A375 (cell line): ENCODE data around the gene AQR. TPM values are rescaled to one million over a fixed set of nuclear protein-coding genes. Genes with fewer than 3 reads are reported as not detected.

Experiments
- total RNA-seq: library from RNA; depleted of rRNA; stranded (reverse); fragments of >200 nt; shearing (Covaris generic); gene quantifications from 2 replicates; pipeline ENCODE4 v1.2.3, GENCODE V29; 2014; rRNA removed

Gene AQR
- 19.7 and 23.5 TPM in 2 replicates for total RNA-seq

DNA sequence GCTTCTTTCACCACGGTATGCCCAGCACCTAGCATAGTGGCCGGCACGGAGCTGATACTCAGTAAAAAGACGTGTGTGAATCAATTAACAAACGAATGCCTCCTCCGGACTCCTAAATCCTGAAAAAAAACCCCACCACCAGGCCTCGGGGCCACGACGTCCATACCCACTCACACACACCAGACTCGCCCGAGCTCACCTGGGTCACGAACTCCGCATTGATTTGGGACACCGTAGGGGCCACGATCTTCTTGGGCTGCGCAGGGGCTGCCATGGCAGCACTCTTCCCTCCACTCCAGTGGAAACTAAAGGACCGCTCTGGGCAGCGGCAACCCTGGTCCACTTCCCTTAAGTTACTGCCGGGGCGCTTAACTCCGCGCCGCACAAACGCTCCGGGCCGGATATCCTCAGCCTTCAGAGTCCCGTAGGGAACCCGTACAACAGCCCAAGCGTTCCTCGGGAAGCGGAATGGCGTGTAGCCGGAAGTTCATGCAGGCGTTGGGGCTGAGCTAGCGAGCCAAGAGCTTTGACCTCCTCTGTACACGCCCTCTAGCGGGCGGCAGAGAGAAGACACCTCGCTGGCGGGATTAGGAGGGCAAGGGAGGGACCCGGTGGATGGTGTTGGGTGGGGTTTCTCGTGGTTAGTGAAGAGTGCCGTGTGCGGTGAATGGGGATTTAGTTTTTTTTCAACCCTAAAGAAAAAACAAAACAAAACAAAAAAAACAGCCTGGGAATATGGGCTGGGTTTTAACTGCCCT lies at the start of gene AQR:
Gene AQR (minus strand): TSS at position 403 of the 758 bp plus-strand sequence. CDS start 129 bp downstream, at position 274.

DNA sequence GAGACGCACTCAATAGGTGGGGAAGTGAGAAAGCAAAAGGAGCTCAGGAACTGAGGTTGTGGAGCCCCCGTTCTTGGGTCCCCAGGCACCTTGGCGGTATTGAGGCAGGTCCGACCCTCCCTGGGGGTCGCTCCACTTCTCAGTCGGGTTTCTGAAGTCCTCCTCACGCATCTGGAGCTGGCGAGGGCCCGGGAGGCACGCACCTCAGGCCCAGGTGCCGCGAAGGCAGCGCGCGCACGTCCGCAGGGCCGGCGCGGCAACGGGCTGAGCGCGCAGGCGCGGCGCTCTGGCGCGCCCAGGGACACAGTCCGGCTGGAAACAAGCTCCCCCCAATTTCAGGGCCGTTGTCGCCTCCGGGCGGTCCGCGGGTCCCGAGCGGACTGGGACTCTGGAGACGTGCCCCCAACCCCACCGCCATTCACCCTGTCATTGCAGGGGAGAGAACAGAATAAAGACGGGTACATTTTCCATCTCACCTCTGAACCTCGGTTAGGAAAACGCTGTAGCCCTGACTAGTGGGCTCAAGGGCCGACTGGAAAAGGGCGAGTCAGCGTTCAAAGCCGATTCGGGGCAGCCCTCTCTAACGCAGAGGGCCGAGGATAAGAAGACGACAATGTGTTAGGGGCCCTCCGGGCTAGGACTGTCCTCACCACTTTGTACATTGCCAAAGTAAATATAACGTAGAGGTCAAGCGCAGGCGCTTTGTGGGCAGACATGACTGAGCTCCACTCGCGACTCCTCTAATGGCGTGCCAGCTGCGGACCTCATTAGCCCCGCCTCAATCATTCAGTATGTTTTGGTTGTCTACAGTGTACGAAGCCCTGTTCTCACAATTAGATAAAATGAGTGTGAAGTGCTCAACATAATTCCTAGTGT lies 18.7 kb upstream of the AQR start, which contains the start of gene ZNF770:
Gene ZNF770 (minus strand): TSS at position 261 of the 876 bp plus-strand sequence. CDS start 4,853 bp downstream, outside the sequence.

Other genes starting within 250 kb of the AQR start
- not detected in 2 replicates for gene GJD2, start 214.7 kb downstream of the AQR start, total RNA-seq
- gene ACTC1, start 174.2 kb downstream of the AQR start, total RNA-seq: not detected in 2 replicates
- 15.4 and 16.4 TPM in 2 replicates for gene ZNF770, start 18.5 kb upstream of the AQR start, total RNA-seq
- 0.64 TPM in 1 of 2 replicates, not detected in the other for gene NANOGP8, start 115.6 kb upstream of the AQR start, total RNA-seq